Effector CD8-positive, alpha-beta T cell (primary cell): ENCODE data around the gene OTC.

Experiments used
- DNase-seq: peaks from one replicate; lab custom pipeline; 2025; lab: John Stamatoyannopoulos, UW

OTC gene

DNA sequence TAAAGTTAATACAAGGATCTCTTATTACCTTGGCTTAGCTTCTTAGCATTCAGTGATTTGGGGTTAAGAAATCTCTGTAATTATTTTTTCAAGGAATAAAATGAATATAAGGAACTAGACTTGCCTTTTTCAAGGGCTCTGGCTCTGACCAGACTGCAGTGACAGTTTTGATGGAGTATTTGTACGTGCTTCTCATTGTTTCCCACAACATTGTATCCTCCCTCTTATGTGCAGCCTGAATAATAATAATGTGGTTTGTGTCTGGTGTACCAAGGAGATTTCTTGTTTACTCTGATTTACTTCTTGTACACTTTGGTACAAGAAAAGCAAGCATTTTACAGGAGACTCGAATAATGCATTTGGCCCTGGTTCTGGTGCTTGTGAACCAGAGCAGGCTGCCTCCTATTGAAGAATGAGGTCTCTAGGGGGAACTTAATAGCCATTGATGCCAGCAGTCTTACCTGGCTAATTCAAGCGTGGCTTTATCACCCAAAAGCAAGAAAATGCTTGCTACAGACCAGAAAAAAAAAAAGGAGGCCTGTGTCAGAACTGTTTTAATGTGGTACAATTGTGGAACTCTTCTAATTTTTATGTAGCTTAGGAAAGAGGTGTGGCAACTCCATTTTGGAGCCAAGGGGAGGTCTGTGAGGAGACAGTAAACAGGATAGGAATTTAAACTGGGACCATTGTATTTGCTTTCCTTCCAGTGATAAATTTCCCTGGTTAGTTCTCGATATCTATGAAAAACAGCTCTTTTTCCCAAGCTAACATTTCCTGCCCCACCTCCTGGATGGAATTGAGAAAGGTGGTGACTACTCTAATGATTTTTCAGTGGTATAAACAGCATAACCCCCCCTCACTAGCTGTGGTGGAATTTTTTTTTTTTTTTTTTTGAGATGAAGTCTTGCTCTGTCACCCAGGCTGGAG lies 5.6 kb downstream of the OTC start:
- no peak for DNase-seq

- no peak for DNase-seq
Measured at GRCh38 chrX:38363046-38363445, 10.6 kb downstream of the OTC start.

DNA sequence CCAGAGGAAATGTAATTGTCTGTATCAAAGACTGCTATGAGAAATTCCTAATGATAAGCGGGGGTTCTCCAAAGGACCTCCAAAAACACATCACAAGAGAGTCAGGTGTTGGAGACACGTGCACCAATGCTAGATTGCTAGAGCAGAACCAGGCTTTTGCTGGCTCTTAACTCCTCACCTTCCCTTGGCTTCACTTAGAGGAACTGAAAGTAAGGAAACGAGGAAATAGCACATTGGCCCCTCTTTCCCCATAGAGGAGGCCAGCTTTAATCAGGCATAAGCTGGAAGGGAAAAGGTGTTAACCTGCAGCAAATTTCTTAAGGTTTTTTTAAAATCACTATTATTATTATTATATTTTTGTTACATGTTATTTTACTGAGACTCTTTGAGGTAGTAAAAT lies 13.6 kb downstream of the OTC start:
- no peak for DNase-seq

DNA sequence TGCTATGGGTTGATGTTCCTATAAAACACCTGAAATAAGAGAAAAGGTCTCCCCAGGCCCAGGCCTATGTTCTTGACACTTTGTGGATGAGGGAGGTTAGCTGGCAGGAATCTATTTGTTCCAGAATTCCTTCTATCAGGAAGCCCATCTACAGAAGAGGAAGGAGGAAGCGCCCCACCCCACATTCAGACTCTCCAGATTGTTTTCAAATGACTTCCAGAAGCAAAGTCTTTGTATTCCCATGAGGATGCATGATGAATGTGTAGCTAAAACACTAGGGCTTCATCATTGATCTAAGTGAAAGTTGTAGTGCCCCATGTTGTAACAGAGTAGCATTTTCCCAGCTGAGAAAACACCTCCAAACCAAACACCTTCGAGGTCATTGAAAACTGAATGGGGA lies 16.4 kb downstream of the OTC start:
- DNase-seq: no peak

GRCh38 chrX:38371641-38372040 lies 19.2 kb downstream of the OTC start:
- DNase-seq: no peak

DNA sequence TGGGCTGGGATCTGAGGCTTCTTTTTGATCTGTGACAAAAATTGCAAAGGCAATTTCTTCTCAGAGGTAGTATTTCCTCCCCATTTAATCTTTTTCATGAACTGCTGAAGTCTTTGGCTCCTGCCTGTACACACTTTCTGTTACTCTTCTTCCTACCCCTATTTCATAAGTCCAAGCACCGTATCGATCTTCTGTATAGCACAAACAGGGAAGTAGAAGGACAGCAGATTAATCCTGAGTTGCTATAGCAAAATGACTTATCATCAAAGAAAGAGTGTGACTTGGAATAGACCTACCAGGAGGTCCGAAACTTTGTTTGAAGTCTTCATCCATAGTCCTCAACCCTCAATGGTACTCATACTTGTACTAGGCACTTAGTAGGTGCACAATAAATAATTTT lies 22.0 kb downstream of the OTC start:
- DNase-seq: no peak

GRCh38 chrX:38375891-38376290 lies 23.5 kb downstream of the OTC start:
- no peak for DNase-seq

GRCh38 chrX:38376747-38377146 lies 24.3 kb downstream of the OTC start:
- no peak for DNase-seq

GRCh38 chrX:38379088-38379487 lies 26.7 kb downstream of the OTC start:
- no peak for DNase-seq

DNA sequence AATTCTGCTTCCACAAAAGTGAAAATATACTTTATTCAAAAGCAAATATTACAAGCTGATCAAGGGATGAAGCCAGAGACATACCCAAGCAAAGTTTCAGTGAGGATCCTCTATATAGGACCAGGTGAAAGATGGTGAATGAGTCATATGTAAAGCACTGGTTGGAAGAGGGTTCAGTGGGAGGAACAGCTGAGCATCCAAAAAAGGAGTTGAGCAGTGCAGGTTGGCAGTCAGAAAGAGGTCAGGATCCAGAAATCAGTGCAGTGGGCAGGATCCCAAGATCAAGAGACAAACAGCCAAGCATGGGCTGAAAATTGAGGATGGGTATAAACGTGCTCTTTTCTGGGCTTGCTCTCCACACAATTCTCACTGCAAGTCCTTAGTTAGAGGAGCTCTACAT lies 30.3 kb downstream of the OTC start:
- no peak for DNase-seq

- DNase-seq: no peak
Measured at GRCh38 chrX:38400389-38400910, 48.0 kb downstream of the OTC start.

DNA sequence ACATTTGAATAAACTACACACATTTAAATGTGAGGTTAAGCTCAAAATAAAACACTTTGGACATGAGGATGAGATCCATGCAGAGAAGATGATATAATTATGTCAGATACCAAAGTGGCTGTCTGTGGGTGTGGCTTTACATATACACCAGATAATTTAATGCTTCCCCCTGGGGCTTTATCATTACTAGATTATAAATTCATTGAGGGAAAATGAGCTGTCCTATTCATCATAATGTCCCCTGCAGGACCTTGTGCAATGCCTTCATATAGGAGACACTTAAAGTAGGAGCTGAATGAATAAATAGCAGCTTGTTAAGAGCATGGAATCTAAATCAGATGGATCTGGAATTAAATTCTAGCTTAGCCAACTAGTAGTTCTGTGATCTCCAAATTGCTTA lies 49.7 kb downstream of the OTC start:
- DNase-seq: no peak

- DNase-seq: no peak
Measured at GRCh38 chrX:38403834-38404233, 51.4 kb downstream of the OTC start.

DNA sequence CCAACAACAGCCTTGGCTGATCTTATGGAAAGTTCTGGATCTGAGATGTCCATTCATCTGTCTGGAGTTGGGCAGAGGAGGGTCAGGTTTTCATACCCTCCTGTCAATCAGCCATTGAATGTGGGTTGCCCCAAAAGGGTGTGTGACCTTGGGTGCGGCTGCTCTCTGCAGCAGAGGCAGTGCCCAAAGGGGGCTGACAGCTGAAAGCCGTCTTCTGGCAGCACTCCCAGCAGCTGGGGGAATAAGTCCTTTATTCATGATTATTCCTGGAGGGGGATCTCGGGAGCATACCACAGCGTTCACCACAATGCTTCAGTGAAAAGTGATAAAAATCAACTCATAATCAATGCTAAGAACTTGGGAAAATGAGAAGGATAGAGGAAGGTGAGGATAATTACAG lies 54.7 kb downstream of the OTC start:
- DNase-seq: no peak

GRCh38 chrX:38409289-38409688 lies 56.9 kb downstream of the OTC start:
- DNase-seq: no peak

- DNase-seq: no peak
Measured at GRCh38 chrX:38426785-38427184, 74.4 kb downstream of the OTC start.

DNA sequence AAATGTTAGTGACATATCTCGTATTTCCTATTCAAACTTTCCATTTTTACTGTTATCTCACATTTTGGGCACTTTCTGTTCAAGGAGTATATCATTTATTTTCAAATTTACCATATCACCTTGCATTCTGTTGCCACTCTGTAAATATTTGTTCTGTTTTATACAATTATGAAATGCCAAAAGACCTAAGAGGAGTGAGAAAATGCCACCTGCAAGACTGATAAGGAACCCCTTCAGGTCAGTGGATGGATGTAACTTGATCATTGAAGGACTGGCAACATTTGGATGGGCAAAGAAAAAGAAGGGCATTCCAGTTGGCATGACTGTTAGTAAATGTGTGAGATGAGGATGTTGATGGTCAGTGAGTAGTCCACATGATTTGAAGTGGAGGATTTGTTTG lies 79.1 kb downstream of the OTC start:
- no peak for DNase-seq

GRCh38 chrX:38435130-38435529 lies 82.7 kb downstream of the OTC start:
- DNase-seq: no peak

GRCh38 chrX:38437093-38437492 lies 84.7 kb downstream of the OTC start:
- DNase-seq: no peak

DNA sequence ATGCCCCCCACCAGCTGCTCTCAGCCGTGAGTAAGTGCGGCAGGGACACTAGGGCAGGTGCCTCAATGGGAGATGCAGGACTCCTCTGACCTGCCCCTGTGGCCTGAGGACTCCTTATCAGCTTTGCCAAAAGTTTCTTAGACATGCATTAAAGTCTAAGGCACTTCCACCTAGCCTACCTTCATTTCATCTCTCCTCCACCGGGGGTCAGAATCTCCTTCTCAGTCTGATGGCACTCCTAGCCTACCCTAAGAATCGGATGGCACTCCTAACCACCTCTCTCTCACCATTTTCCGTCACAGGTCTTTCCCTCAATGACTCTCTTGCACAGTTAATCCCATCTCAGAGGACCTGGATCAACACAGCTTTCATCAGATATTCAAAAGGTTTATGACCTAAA lies 85.9 kb downstream of the OTC start:
- DNase-seq: no peak

GRCh38 chrX:38452603-38453002 lies 100.2 kb downstream of the OTC start:
- DNase-seq: no peak

DNA sequence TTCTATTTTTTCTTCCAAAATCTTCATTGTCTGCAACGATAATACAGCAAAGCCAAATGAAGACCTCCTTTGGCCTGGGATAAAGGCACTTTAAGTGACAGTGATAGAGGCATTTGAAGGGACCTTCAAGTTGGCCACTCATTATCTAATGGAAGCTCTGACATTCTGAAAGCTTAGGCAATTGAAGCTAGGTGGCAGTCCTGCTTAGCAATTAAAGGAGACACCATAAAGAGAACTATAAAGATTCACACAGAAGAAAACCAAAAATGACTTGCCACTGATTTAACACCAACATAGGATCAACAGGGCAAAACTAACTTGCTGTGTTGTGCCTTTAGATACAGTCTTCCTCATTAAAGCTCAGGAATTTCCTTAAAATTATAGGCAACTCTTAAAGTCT lies 105.7 kb downstream of the OTC start:
- no peak for DNase-seq

DNA sequence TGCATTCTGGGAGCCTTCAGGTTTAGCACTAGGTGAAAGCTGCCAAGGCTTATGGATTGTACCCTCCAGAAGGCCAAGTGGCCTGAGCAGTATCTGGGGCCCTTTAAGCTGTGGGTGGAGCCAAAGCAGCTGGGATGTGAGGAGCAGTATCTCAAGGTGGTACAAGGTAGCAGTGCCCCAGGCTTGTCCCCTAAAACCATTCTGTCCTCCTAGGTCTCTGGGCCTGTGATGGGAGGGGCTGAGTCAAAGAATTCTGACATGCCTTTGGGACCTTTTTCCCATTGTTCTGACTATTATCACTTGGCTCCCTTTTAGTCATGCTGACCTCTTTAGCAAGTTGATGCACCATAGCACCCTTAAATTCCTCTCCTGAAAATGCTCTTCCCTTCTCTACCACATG lies 109.9 kb downstream of the OTC start:
- DNase-seq: no peak

- no peak for DNase-seq
Measured at GRCh38 chrX:38465686-38466085, 113.3 kb downstream of the OTC start.
